Measurements from ENCODE around the gene STXBP4. TPM values are rescaled to one million over a fixed set of nuclear protein-coding genes. Genes with fewer than 3 reads are reported as not detected.

The STXBP4 gene
- total RNA-seq, 4 donors from 2014 or later = 8.0 to 57.6 (median 18.8) TPM

GRCh38 chr17:55144518-55144917, 176.0 kb downstream of the STXBP4 start:
- Histone ChIP-seq H3K27me3 (no peaks in the 10 kb centered on the region), H3K4me1 (no peaks in the 10 kb centered on the region), H3K9me3 (no peaks in the 10 kb centered on the region), H3K4me3 (no peak overlapping the region), H3K36me3 (peaks cover 0 to 4% (median 0%) of the 10 kb centered on the region in 3 donors), H3K27ac (no peak overlapping the region)
- DNase-seq = no peak
- TF ChIP-seq POLR2A (IDR thresholded peaks at IDR 0.05) (no peak), CTCF (IDR thresholded peaks at IDR 0.05) (no peak)

- DNase-seq = no peak
- Histone ChIP-seq H3K27me3 (no peaks in the 10 kb centered on the region), H3K4me3 (no peak overlapping the region), H3K36me3 (no peaks in the 10 kb centered on the region), H3K27ac (no peak overlapping the region), H3K4me1 (no peaks in the 10 kb centered on the region), H3K9me3 (no peaks in the 10 kb centered on the region)
- TF ChIP-seq CTCF (IDR thresholded peaks at IDR 0.05) = no peak
- no peak for TF ChIP-seq POLR2A (IDR thresholded peaks at IDR 0.05)
Observed at GRCh38 chr17:55149485-55149884, 180.9 kb downstream of the STXBP4 start.

GRCh38 chr17:55152236-55152635, 183.7 kb downstream of the STXBP4 start:
- DNase-seq = no peak
- Histone ChIP-seq H3K27me3 (no peaks in the 10 kb centered on the region), H3K27ac (no peak overlapping the region), H3K36me3 (no peaks in the 10 kb centered on the region), H3K9me3 (no peaks in the 10 kb centered on the region), H3K4me1 (no peaks in the 10 kb centered on the region), H3K4me3 (no peak overlapping the region)
- no peak for TF ChIP-seq CTCF (IDR thresholded peaks at IDR 0.05)

GRCh38 chr17:55154101-55154500, 185.5 kb downstream of the STXBP4 start:
- Histone ChIP-seq H3K9me3 (no peaks in the 10 kb centered on the region), H3K4me3 (no peak overlapping the region), H3K27me3 (no peaks in the 10 kb centered on the region), H3K4me1 (no peaks in the 10 kb centered on the region), H3K36me3 (no peaks in the 10 kb centered on the region), H3K27ac (no peak overlapping the region)
- TF ChIP-seq CTCF (IDR thresholded peaks at IDR 0.05) (no peak), POLR2A (IDR thresholded peaks at IDR 0.05) (no peak)
- DNase-seq = no peak

- H3K9me3 ChIP-seq = no peaks in the 10 kb centered on the region
- no peaks in the 10 kb centered on the region for H3K36me3 ChIP-seq
- H3K4me1 ChIP-seq = no peaks in the 10 kb centered on the region
- H3K27ac ChIP-seq = no peak overlapping the region
- no peak for DNase-seq
- H3K27me3 ChIP-seq = no peaks in the 10 kb centered on the region
- H3K4me3 ChIP-seq = no peak overlapping the region
- TF ChIP-seq CTCF (IDR thresholded peaks at IDR 0.05) (no peak), POLR2A (IDR thresholded peaks at IDR 0.05) (no peak)
Observed at GRCh38 chr17:55155856-55156560, 187.4 kb downstream of the STXBP4 start.

GRCh38 chr17:55157165-55157564, 188.6 kb downstream of the STXBP4 start:
- no peak overlapping the region for H3K4me3 ChIP-seq
- H3K27me3 ChIP-seq = no peaks in the 10 kb centered on the region
- no peak for TF ChIP-seq POLR2A (IDR thresholded peaks at IDR 0.05)
- TF ChIP-seq CTCF (IDR thresholded peaks at IDR 0.05) = no peak
- H3K9me3 ChIP-seq = no peaks in the 10 kb centered on the region
- no peaks in the 10 kb centered on the region for H3K4me1 ChIP-seq
- DNase-seq = no peak
- no peaks in the 10 kb centered on the region for H3K36me3 ChIP-seq
- no peak overlapping the region for H3K27ac ChIP-seq
